Left ventricle myocardium inferior (tissue), 1 donor: ENCODE results near the gene KMT5C. TPM values are rescaled to one million over a fixed set of nuclear protein-coding genes. Genes with fewer than 3 reads are reported as not detected.

ENCODE experiments used
- DNase-seq: peaks from one replicate; pipeline ENCODE4 v3.0.0-alpha.2; 2020
- H3K27ac ChIP-seq: fragments of 200-600 bp; replicated peaks from 2 replicates; pipeline ENCODE4 v1.8.0; 2021
- H3K27me3 ChIP-seq: fragments of 200-600 bp; 2 replicates; pipeline ENCODE4 v1.8.0; 2021; ENCODE audit warnings: low read depth
- H3K36me3 ChIP-seq: fragments of 200-600 bp; 2 replicates; pipeline ENCODE4 v1.8.0; 2021
- H3K4me1 ChIP-seq: fragments of 200-600 bp; 2 replicates; pipeline ENCODE4 v1.8.0; 2021
- H3K4me3 ChIP-seq: fragments of 200-600 bp; 2 replicates; pipeline ENCODE4 v1.8.0; 2021; ENCODE audit warnings: mild to moderate bottlenecking, moderate library complexity
- H3K9me3 ChIP-seq: fragments of 200-600 bp; replicated peaks from 2 replicates; pipeline ENCODE4 v1.8.0; 2021
- CTCF ChIP-seq: fragments of 200-600 bp; IDR thresholded peaks from 2 replicates; pipeline ENCODE4 v1.8.0; 2021; ENCODE audit warnings: antibody characterized with exemption, mild to moderate bottlenecking, borderline replicate concordance
- intact Hi-C: fragments of 100-400 bp; cut with micrococcal nuclease; formaldehyde crosslinking; loops from one replicate; pipeline ENCODE4 v1.11.0; 2022
- total RNA-seq: library from RNA; stranded (reverse); fragmentation: NEBNext Ultra II Directional; extraction: Animal tissue kit (Norgen Biotek cat#: 25700); gene quantifications from one replicate; pipeline ENCODE4 v1.2.1, GENCODE V29; 2021
- donor health status: DM: no; HTN: yes; CAD: no; lungs with severe emphysema.

The KMT5C gene
- total RNA-seq, 1 donor from 2014 or later: 5.1 TPM

GRCh38 chr19:55345101-55345817 lies 5.6 kb downstream of the KMT5C start:
- H3K36me3 ChIP-seq: peaks cover 30% of the 10 kb centered on the region
- no peak for TF ChIP-seq CTCF
- H3K27me3 ChIP-seq: peaks cover 5% of the 10 kb centered on the region
- H3K4me3 ChIP-seq: no peak overlapping the region
- intact Hi-C loops: no loop called here
- H3K27ac ChIP-seq: no peak overlapping the region
- no peak for DNase-seq
- H3K9me3 ChIP-seq: no peaks in the 10 kb centered on the region
- peaks cover 16% of the 10 kb centered on the region for H3K4me1 ChIP-seq

- H3K4me1 ChIP-seq: peaks cover 8% of the 10 kb centered on the region
- no peak overlapping the region for H3K27ac ChIP-seq
- H3K4me3 ChIP-seq: no peak overlapping the region
- intact Hi-C loops: no loop called here
- peaks cover 30% of the 10 kb centered on the region for H3K36me3 ChIP-seq
- H3K27me3 ChIP-seq: peaks cover 14% of the 10 kb centered on the region
- H3K9me3 ChIP-seq: no peaks in the 10 kb centered on the region
- no peak for TF ChIP-seq CTCF
- DNase-seq: peak; percentile 45
These were observed 6.4 kb downstream of the KMT5C start for GRCh38 chr19:55345818-55346724.

- Histone ChIP-seq H3K36me3 (peaks cover 29% of the 10 kb centered on the region), H3K27me3 (peaks cover 22% of the 10 kb centered on the region), H3K4me1 (peaks cover under 1% of the 10 kb centered on the region), H3K4me3 (no peak overlapping the region), H3K9me3 (no peaks in the 10 kb centered on the region), H3K27ac (no peak overlapping the region)
- no peak for DNase-seq
- TF ChIP-seq CTCF: no peak
- intact Hi-C loops: no loop called here
These were observed 7.2 kb downstream of the KMT5C start for GRCh38 chr19:55346725-55347441.

- Histone ChIP-seq H3K4me1 (no peaks in the 10 kb centered on the region), H3K9me3 (no peaks in the 10 kb centered on the region), H3K4me3 (no peak overlapping the region), H3K36me3 (peaks cover 23% of the 10 kb centered on the region), H3K27ac (no peak overlapping the region), H3K27me3 (peaks cover 28% of the 10 kb centered on the region)
- TF ChIP-seq CTCF: no peak
- intact Hi-C loops: no loop called here
- no peak for DNase-seq
These were observed 7.8 kb downstream of the KMT5C start for GRCh38 chr19:55347442-55348009.
